ENCODE data around the gene GLRA2.

The GLRA2 gene

DNA sequence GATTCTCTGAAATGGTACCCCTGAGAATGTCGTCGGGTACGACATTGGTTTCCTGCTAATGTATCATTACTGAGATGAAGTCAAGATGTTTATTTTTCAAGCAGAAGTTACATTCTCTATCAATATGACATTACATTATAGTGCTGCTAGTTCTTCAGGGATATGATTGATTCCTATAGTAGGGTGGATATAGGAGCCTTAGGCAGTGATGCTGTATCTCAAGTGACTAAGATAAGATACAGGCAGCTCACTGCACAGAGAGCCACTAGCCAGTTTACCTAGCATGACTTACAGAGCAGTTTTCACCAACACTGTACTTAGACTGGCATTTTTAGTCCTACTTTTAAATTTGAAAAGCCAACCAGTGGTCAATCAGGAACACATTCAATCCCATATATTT, 188.6 kb downstream of the GLRA2 start:
- DNase-seq (ENCODE audit: low read depth): no peak
- no peak overlapping the region for H3K4me3 ChIP-seq (ENCODE audit: low read depth, low read length)
- no peak for TF ChIP-seq CTCF (IDR thresholded peaks at IDR 0.05; ENCODE audit: low read depth, low read length, missing control alignments)

DNA sequence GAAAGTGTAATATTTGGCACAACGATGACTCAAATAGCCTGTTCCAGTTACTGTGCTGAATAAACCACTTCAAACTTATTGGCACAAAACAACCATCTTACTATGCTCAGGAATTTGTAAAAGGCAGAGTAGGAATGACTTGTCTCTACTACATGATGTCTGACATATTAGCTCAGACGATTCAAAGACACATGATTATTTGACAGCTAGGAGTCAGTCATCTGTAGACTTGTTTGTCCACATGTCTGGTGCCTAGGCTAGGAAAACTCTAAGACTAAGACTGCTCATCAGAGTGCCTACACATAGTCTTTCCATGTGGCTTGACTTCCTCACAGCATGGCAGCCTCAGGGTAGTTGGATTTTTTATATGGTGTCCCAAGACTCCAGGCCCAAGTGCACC, 189.1 kb downstream of the GLRA2 start:
- TF ChIP-seq CTCF (IDR thresholded peaks at IDR 0.05; ENCODE audit: low read depth, low read length, missing control alignments): no peak
- DNase-seq (ENCODE audit: low read depth): no peak
- no peak overlapping the region for H3K4me3 ChIP-seq (ENCODE audit: low read depth, low read length)

- no peak for DNase-seq (ENCODE audit: low read depth)
- TF ChIP-seq CTCF (IDR thresholded peaks at IDR 0.05; ENCODE audit: low read depth, low read length, missing control alignments): no peak
- H3K4me3 ChIP-seq (ENCODE audit: low read depth, low read length): no peak overlapping the region
Measured at GRCh38 chrX:14729058-14729457, 199.7 kb downstream of the GLRA2 start.

GRCh38 chrX:14738643-14739042, 209.3 kb downstream of the GLRA2 start:
- DNase-seq (ENCODE audit: low read depth): no peak
- TF ChIP-seq CTCF (IDR thresholded peaks at IDR 0.05; ENCODE audit: low read depth, low read length, missing control alignments): no peak
- no peak overlapping the region for H3K4me3 ChIP-seq (ENCODE audit: low read depth, low read length)

DNA sequence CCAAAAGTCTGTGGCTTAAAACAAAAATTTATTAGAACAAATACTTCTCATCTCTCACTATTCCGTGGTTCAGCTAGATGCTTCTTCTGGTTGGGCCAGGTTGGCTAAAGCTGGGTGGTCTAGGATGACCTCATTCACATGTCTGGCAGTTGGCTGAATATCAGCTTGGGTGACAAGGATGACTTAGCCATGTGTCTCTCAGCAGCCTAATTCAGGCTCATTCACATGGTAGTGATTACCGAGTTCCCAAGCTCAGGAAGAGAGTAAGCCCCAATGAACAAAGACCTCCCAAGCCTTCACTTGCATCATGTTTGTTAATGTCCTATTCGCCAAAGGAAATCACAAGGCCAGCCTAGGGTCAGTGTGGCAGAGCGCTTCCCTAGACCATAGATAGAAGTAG, 224.1 kb downstream of the GLRA2 start:
- no peak overlapping the region for H3K4me3 ChIP-seq (ENCODE audit: low read depth, low read length)
- DNase-seq (ENCODE audit: low read depth): no peak
- no peak for TF ChIP-seq CTCF (IDR thresholded peaks at IDR 0.05; ENCODE audit: low read depth, low read length, missing control alignments)

DNA sequence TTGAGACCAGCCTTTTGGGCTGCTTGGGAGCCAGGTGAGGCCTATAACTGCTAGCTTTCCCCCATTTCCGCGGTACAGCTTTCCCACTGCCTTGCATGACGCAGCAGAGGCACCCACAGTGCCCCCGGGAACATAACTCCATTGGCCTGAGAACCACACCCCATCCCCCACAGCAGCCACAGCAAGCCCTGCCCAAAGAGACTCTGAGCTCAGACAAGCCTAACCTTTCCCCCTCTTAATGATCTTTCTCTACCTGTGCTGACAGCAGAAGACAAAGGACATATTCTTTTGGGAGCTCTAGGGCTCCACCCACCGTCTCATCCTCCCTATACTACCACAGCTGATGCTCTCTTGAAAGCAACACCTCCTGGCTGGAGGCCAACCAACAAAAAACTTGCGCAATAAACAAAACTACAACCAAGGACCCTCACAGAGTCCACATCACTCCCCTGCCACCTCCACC, 228.7 kb downstream of the GLRA2 start:
- TF ChIP-seq CTCF (IDR thresholded peaks at IDR 0.05; ENCODE audit: low read depth, low read length, missing control alignments): no peak
- H3K4me3 ChIP-seq (ENCODE audit: low read depth, low read length): no peak overlapping the region
- no peak for DNase-seq (ENCODE audit: low read depth)

DNA sequence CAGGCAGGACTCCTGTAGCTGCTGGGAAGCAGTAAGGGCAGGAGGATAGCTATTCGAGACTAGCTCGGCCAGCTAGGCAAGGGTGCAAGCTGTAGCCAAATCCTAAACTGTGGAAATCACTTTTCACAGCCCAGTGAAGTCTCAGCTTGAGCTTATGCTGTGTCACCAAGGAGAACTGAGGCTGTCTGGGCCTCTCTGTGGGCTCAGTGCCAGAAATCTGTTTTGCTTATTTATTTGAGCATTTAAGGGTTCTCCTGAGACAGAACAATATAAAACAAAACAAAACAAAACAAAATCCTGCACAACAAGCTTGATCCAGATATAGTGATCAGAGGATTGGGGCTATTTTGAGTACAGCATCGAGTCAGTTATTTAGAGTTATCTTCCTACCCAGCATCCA, 246.1 kb downstream of the GLRA2 start:
- H3K4me3 ChIP-seq (ENCODE audit: low read depth, low read length): no peak overlapping the region
- no peak for TF ChIP-seq CTCF (IDR thresholded peaks at IDR 0.05; ENCODE audit: low read depth, low read length, missing control alignments)
- DNase-seq (ENCODE audit: low read depth): no peak
